Kidney (tissue), 22 donors: ENCODE results near the gene CCDC68. TPM values are rescaled to one million over a fixed set of nuclear protein-coding genes. Genes with fewer than 3 reads are reported as not detected.

Experiments
- DNase-seq, 5 donors: peaks; one replicate each; pipeline ENCODE4 v3.0.0-alpha.2; 2013 to 2020
- FAIRE-seq: peaks from 2 replicates; lab custom pipeline; 2012; peaks lifted over from hg19 to GRCh38; lab: Jason Lieb, UNC
- H3K27ac ChIP-seq, 2 donors: one replicate each; pipeline ENCODE4 v1.7.0; 2013; ENCODE audit warnings: low read depth in 2 of 2, low read length in 2 of 2, inconsistent platforms in 1 of 2
- H3K27me3 ChIP-seq: one replicate; pipeline ENCODE4 v1.7.1; 2013; ENCODE audit warnings: low read length, inconsistent platforms; ENCODE audit not compliant: control insufficient read depth, insufficient read depth
- H3K36me3 ChIP-seq, 3 donors: one replicate each; pipeline versions ENCODE4 v1.7.0 to v1.7.1; 2013; ENCODE audit warnings: low read length in 3 of 3, control low read depth in 1 of 3, inconsistent platforms in 1 of 3; ENCODE audit not compliant: insufficient read depth in 3 of 3, control insufficient read depth in 2 of 3
- H3K4me1 ChIP-seq, 3 donors: one replicate each; pipeline versions ENCODE4 v1.7.0 to v1.7.1; 2013; ENCODE audit warnings: low read length in 3 of 3, inconsistent platforms in 1 of 3, low read depth in 1 of 3; ENCODE audit not compliant: control insufficient read depth in 2 of 3, insufficient read depth in 2 of 3
- H3K4me3 ChIP-seq, 3 donors: one replicate each; pipeline versions ENCODE4 v1.7.0 to v1.8.1; 2013; ENCODE audit warnings: low read length in 3 of 3, control low read depth in 1 of 3, inconsistent platforms in 1 of 3
- H3K9ac ChIP-seq, 3 donors: one replicate each; pipeline versions ENCODE4 v1.7.0 to v1.7.1; 2013; ENCODE audit warnings: low read length in 3 of 3, control low read depth in 1 of 3, inconsistent platforms in 1 of 3
- H3K9me3 ChIP-seq, 3 donors: one replicate each; pipeline versions ENCODE4 v1.7.0 to v1.7.1; 2013; ENCODE audit warnings: low read length in 3 of 3, control low read depth in 1 of 3, inconsistent platforms in 1 of 3; ENCODE audit not compliant: control insufficient read depth in 2 of 3, insufficient read depth in 1 of 3
- intact Hi-C: fragments of 100-400 bp; cut with DNase I; formaldehyde crosslinking; loops from one replicate; pipeline ENCODE4 v1.11.1; 2022
- long read RNA-seq, 10 donors: library from polyadenylated mRNA in 1 of 10; unstranded in 1 of 10; transcript quantifications; one replicate each; pipeline ENCODE4 v2.0.0 and lab custom pipeline, GENCODE V29; 2021 to 2026
- polyA plus RNA-seq: library from polyadenylated mRNA; stranded (reverse); fragments of 350-450 nt; fragmentation: Illumina TruSeq; extraction: RNeasy Lipid Tissue Mini Kit (QIAGEN cat#74804); gene quantifications from one replicate; pipeline ENCODE4 v1.2.3, GENCODE V29; 2014; ENCODE audit warnings: low read depth, low replicate concordance; ENCODE audit not compliant: insufficient read depth
- total RNA-seq: library from RNA; stranded (reverse); fragmentation: NEBNext Ultra II Directional; extraction: Animal tissue kit (Norgen Biotek cat#: 25700); gene quantifications from one replicate; pipeline ENCODE4 v1.2.1, GENCODE V29; 2021
- TF ChIP-seq, protein P1 (sequence below): IDR thresholded peaks from 3 replicates; pipeline ENCODE4 v1.5.1; 2012; ENCODE audit warnings: mild to moderate bottlenecking, moderate library complexity, borderline replicate concordance; ENCODE audit not compliant: insufficient read depth; ENCODE audit errors: extremely low read depth
- donor health status: control.
- donor health status: control.
- donor health status: control.
- donor health status: control.
- donor health status: control.
- donor health status: DM: yes; HTN: yes; CAD: no.
- donor health status: Normal renal cell carcinoma (clear cell type).

The CCDC68 gene, protein sequence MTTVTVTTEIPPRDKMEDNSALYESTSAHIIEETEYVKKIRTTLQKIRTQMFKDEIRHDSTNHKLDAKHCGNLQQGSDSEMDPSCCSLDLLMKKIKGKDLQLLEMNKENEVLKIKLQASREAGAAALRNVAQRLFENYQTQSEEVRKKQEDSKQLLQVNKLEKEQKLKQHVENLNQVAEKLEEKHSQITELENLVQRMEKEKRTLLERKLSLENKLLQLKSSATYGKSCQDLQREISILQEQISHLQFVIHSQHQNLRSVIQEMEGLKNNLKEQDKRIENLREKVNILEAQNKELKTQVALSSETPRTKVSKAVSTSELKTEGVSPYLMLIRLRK
- total RNA-seq (6.1 TPM), polyA plus RNA-seq (2.6 TPM)
- long read RNA-seq, donor 1, result 0 reads
- long read RNA-seq, donor 2, result 0 reads
- long read RNA-seq, donor 3, result 0 reads
- long read RNA-seq, donor 4, result 0 reads
- long read RNA-seq, donor 5, result 0 reads
- long read RNA-seq, donor 6, result 0 reads
- long read RNA-seq, donor 7, full-length matches to known transcripts, result 1 of 2 reads
- long read RNA-seq, donor 7, partial matches to known transcripts, result 0 of 2 reads
- long read RNA-seq, donor 7, other reads (novel, unspliced or antisense), result 1 of 2 reads
- long read RNA-seq, donor 8, result 0 reads
- long read RNA-seq, donor 9, result 0 reads
- long read RNA-seq, donor 10, result 0 reads

DNA sequence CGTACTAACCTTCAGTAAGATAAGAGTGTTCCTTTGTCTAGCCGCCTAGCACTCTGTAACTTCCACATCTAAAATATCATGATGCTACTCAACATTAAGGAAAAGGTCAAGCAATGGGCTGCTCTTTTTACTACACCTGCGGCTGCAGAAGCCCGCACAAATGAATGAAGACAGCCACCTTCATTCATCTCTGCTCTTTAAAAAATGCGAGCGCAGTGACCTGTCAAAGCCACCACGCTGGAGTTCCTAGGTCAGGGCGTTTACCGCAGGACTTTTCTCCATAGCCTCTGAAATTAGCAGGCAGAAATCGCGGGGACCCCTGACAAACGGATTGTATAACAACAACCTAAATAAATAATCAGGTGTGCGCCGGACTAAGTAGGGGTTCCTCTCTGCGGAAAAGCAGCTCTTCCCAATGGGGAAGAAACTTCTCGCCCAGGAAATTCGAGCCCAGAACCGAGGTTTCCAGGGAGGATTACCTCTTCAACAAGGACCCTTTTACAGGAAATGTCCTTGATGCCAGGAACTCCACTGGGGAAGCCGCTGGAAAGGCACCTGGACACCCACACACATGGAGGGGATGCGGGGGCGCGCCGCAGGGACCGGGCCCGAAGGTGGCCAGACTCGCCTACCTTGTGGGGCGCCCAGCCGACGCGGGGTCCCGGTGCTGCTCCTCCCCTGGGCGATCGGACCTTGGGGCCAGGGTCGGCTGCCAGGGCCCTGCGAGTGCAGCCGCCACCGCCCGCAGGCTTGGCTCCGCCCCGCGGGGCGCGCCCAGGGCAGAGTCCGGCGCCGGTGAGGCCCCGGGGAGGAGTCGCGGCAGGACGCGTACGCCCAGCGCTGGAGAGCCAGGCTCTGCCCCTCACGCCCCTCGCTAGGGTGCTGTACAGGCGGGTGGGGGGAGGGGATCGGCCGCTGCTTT, at the start of gene CCDC68:
TSS of gene CCDC68 (minus strand) at position 758 of the 922 bp plus-strand sequence. CDS start 16,670 bp downstream, outside the sequence.
- TF ChIP-seq, protein P1, sequence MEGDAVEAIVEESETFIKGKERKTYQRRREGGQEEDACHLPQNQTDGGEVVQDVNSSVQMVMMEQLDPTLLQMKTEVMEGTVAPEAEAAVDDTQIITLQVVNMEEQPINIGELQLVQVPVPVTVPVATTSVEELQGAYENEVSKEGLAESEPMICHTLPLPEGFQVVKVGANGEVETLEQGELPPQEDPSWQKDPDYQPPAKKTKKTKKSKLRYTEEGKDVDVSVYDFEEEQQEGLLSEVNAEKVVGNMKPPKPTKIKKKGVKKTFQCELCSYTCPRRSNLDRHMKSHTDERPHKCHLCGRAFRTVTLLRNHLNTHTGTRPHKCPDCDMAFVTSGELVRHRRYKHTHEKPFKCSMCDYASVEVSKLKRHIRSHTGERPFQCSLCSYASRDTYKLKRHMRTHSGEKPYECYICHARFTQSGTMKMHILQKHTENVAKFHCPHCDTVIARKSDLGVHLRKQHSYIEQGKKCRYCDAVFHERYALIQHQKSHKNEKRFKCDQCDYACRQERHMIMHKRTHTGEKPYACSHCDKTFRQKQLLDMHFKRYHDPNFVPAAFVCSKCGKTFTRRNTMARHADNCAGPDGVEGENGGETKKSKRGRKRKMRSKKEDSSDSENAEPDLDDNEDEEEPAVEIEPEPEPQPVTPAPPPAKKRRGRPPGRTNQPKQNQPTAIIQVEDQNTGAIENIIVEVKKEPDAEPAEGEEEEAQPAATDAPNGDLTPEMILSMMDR, result no peak
- FAIRE-seq, result no peak
- no peaks in the 10 kb centered on the region for H3K9me3 ChIP-seq
- peak within 1 kb of the TSS in 1 of 2 donors; percentile 36 for H3K27ac ChIP-seq
- H3K4me3 ChIP-seq, result peak within 1 kb of the TSS; percentile 50 to 77 (median 58)
- H3K27me3 ChIP-seq, result no peaks in the 10 kb centered on the region
- peak within 1 kb of the TSS in 1 of 3 donors; percentile 22 for H3K9ac ChIP-seq
- no peaks in the 10 kb centered on the region for H3K36me3 ChIP-seq
- intact Hi-C loops, result no loop called here
- DNase-seq, result peak; percentile 55 to 83 (median 76)
- H3K4me1 ChIP-seq, result peaks cover 0 to 4% (median 0%) of the 10 kb centered on the region in 3 donors

DNA sequence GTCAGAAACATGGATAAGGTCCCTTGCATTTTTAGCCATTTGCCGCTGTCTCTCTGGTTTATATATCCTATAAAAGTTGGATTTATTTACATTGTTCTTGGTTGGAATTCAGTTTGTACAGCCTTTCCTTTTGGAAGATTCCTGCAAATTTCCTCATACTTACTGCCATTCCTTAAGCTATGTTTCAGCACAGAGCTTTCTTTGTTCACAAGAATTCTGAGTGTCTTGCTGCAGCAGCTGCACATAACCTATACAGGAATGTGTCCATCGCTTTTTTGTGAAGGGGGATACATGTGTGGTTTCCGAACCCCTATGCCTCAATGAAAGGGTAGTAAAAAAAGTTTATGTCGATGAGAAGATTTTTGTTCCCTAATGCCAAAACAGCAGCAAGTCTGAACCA, 48.3 kb upstream of the CCDC68 start:
- no peak for FAIRE-seq
- TF ChIP-seq, protein P1, result no peak
- no peaks in the 10 kb centered on the region for H3K27me3 ChIP-seq

DNA sequence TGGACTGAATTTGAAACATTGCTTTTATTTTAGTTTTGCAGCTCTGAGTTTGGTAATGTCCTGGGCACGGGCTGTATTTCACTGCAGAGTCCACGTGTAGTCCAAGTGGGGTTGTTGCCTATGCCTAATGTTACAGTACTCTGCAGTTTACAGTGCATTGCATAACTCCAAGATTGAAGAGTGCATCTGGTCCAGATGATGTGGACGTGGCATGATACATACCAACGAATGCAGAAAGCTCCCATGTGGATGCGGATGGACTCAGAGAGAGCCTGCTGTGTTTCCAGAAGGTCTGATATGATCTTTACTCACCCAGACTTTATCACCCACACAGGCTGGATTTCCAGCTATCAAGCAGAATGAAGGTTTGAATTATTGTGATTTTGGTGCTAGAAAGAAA, 44.4 kb upstream of the CCDC68 start:
- Histone ChIP-seq H3K36me3 (no peaks in the 10 kb centered on the region), H3K9me3 (no peaks in the 10 kb centered on the region), H3K27me3 (no peaks in the 10 kb centered on the region), H3K27ac (no peak overlapping the region), H3K4me1 (no peaks in the 10 kb centered on the region), H3K9ac (no peak overlapping the region), H3K4me3 (no peak overlapping the region)
- DNase-seq (no peak), FAIRE-seq (no peak)
- TF ChIP-seq, protein P1, result no peak
- intact Hi-C loops, result no loop called here

More for the DNA sequence above, 48.3 kb upstream of the CCDC68 start:
- intact Hi-C loops, result no loop called here
- no peak overlapping the region for H3K9ac ChIP-seq
- no peak overlapping the region for H3K27ac ChIP-seq
- DNase-seq, result peak in 1 of 5 donors; percentile 31
- no peaks in the 10 kb centered on the region for H3K9me3 ChIP-seq
- H3K4me1 ChIP-seq, result no peaks in the 10 kb centered on the region
- H3K4me3 ChIP-seq, result no peak overlapping the region
- no peaks in the 10 kb centered on the region for H3K36me3 ChIP-seq
